GM12878 (cell line): Measurements from ENCODE around the gene IL10RA. TPM values are rescaled to one million over a fixed set of nuclear protein-coding genes. Genes with fewer than 3 reads are reported as not detected.

Experiments used
- ATAC-seq: fragments of 200-7000 bp; cut with Tn5 transposase; 3 replicates; pipeline ENCODE4 v1.9.1; 2020; ENCODE audit warnings: mild to moderate bottlenecking, moderate library complexity
- BruUV-seq: library from RNA; stranded (reverse); fragments of 400-500 nt; replicated peaks from 2 replicates; lab custom pipeline; 2021; lab: Mats Ljungman, UMichigan
- CTCF ChIA-PET: fragments of 300-600 bp; sonication (Branson Sonifier 250); formaldehyde crosslinking; extraction: SDS; loops from one replicate; lab custom pipeline; 2021; ENCODE audit warnings: inconsistent platforms; lab: Yijun Ruan, JAX
- POLR2A ChIA-PET: fragments of 350-600 bp; formaldehyde crosslinking; extraction: SDS; loops from one replicate; lab custom pipeline; 2021; ENCODE audit warnings: inconsistent platforms; lab: Charles Lee
- RAD21 ChIA-PET: fragments of 300-600 bp; sonication (Branson Sonifier 250); formaldehyde crosslinking; loops from one replicate; lab custom pipeline; 2023; ENCODE audit warnings: antibody characterized with exemption; ENCODE audit not compliant: unreplicated experiment; lab: Charles Lee
- SMC1A ChIA-PET: fragments of 300-600 bp; sonication (Branson Sonifier 250); formaldehyde crosslinking; loops from one replicate; lab custom pipeline; 2023; ENCODE audit not compliant: unreplicated experiment, uncharacterized antibody; lab: Charles Lee
- DNase-seq: peaks from one replicate; pipeline ENCODE4 v3.0.0-alpha.2; 2011; ENCODE audit warnings: low read depth, low spot score
- FAIRE-seq: peaks from 3 replicates; lab custom pipeline; 2011; peaks lifted over from hg19 to GRCh38; lab: Jason Lieb, UNC
- H2AFZ ChIP-seq: 2 replicates; pipeline ENCODE4 v1.6.0; 2011; ENCODE audit warnings: low read depth, low read length, control low read depth; ENCODE audit not compliant: control insufficient read depth
- H3K27ac ChIP-seq: 2 replicates; pipeline ENCODE4 v1.5.1; 2011; ENCODE audit warnings: control low read depth; ENCODE audit not compliant: control insufficient read depth, insufficient read depth
- H3K27me3 ChIP-seq, 2 experiments: replicated peaks in 1 of 2; 2 replicates each; pipeline versions ENCODE4 v1.6.0 to v1.6.1; 2011; ENCODE audit warnings: low read length in 1 of 2; ENCODE audit not compliant: control insufficient read depth in 2 of 2, insufficient read depth in 2 of 2
- H3K36me3 ChIP-seq, 2 experiments: 2 replicates each; pipeline ENCODE4 v1.5.1; 2011; ENCODE audit warnings: low read length in 1 of 2; ENCODE audit not compliant: control insufficient read depth in 2 of 2, insufficient read depth in 2 of 2
- H3K4me1 ChIP-seq: 2 replicates; pipeline ENCODE4 v1.6.1; 2011; ENCODE audit warnings: mild to moderate bottlenecking, low read length, moderate library complexity, mixed read lengths; ENCODE audit not compliant: control insufficient read depth, insufficient read depth
- H3K4me2 ChIP-seq: 2 replicates; pipeline ENCODE4 v1.6.0; 2011; ENCODE audit warnings: control low read depth; ENCODE audit not compliant: control insufficient read depth, insufficient read depth
- H3K4me3 ChIP-seq: fragments of 200-600 bp; sonication (generic); 2 replicates; pipeline ENCODE4 v1.5.1; 2016
- H3K79me2 ChIP-seq: 2 replicates; pipeline ENCODE4 v1.6.0; 2011; ENCODE audit warnings: low read length; ENCODE audit not compliant: control insufficient read depth, insufficient read depth
- H3K9ac ChIP-seq: 2 replicates; pipeline ENCODE4 v1.8.0; 2011; ENCODE audit warnings: low read length, control low read depth, mixed read lengths; ENCODE audit not compliant: control insufficient read depth, insufficient read depth
- H3K9me3 ChIP-seq: replicated peaks from 3 replicates; pipeline ENCODE4 v1.5.1; 2011; ENCODE audit warnings: mild to moderate bottlenecking, low read length; ENCODE audit not compliant: control insufficient read depth, insufficient read depth
- H4K20me1 ChIP-seq: 2 replicates; pipeline ENCODE4 v1.6.0; 2011; ENCODE audit not compliant: control insufficient read depth, insufficient read depth
- CEBPB ChIP-seq, 2 experiments: fragments of 150-350 bp in 1 of 2; IDR thresholded peaks; 2 replicates each; pipeline ENCODE4 v1.6.1; 2012 to 2014; ENCODE audit warnings: low read depth in 2 of 2, low read length in 2 of 2, borderline replicate concordance in 1 of 2, inconsistent platforms in 1 of 2
- CREM ChIP-seq: IDR thresholded peaks from 2 replicates; pipeline ENCODE4 v1.6.1; 2014; ENCODE audit warnings: antibody characterized with exemption, low read depth
- IKZF1 ChIP-seq: fragments of 450-650 bp; conservative IDR thresholded peaks from 2 replicates; pipeline ENCODE4 v1.6.1; 2017; ENCODE audit warnings: antibody characterized with exemption, mild to moderate bottlenecking
- LARP7 ChIP-seq: fragments of 450-650 bp; IDR thresholded peaks from 2 replicates; pipeline ENCODE4 v1.6.1; 2017; ENCODE audit warnings: mild to moderate bottlenecking
- RCOR1 ChIP-seq: conservative IDR thresholded peaks from 2 replicates; pipeline ENCODE4 v1.6.1; 2012; ENCODE audit warnings: low read depth, low read length, improper control_type of control experiment
- RUNX3 ChIP-seq: IDR thresholded peaks from 2 replicates; pipeline ENCODE4 v1.6.1; 2012; ENCODE audit warnings: low read length, inconsistent platforms
- SMAD1 ChIP-seq: fragments of 450-650 bp; IDR thresholded peaks from 2 replicates; pipeline ENCODE4 v1.6.1; 2018; ENCODE audit warnings: mild to moderate bottlenecking, low read depth; ENCODE audit not compliant: partially characterized antibody
- TBL1XR1 ChIP-seq: IDR thresholded peaks from 2 replicates; pipeline ENCODE4 v1.6.1; 2012; ENCODE audit warnings: low read depth, low read length, improper control_type of control experiment
- WGBS: methylation state at CpG from one replicate; pipeline ENCODE4 v1.1.6; 2016; ENCODE audit warnings: low lambda C conversion rate; ENCODE audit not compliant: insufficient replicate concordance, insufficient coverage; ENCODE audit errors: missing lambda C conversion rate; 5-methylcytosine and 5-hydroxymethylcytosine counted together
- in situ Hi-C: fragments of 300-500 bp; cut with MboI; formaldehyde crosslinking; loops from 9 replicates; pipeline ENCODE4 v1.14.3; 2018; ENCODE audit warnings: mixed read lengths
- intact Hi-C: fragments of 100-400 bp; cut with micrococcal nuclease; formaldehyde crosslinking; loops from one replicate; pipeline ENCODE4 v1.14.2; 2022; ENCODE audit not compliant: unreplicated experiment
- polyA plus RNA-seq, 11 experiments: library from polyadenylated mRNA; depleted of rRNA in 4 of 11; unstranded in 6 of 11; stranded (reverse) in 5 of 11; fragments of >200 nt; fragmentation: Nextera tagmentation in 4 of 11; fragmentation: Illumina TruSeq in 1 of 11; extraction: Ambion mirVana in 4 of 11; extraction: Trizol in 1 of 11; gene quantifications; 1 replicate in 1 of 11; 2 replicates in 10 of 11; pipeline versions ENCODE4 v1.2.1 to v1.2.3, GENCODE V29; 2011 to 2016; ENCODE audit warnings: inconsistent platforms in 2 of 11, missing spikeins in 2 of 11, low read depth in 1 of 11
- total RNA-seq, 4 experiments: library from RNA; depleted of rRNA in 3 of 4; stranded (reverse); fragments of >200 nt in 3 of 4; fragmentation: Illumina TruSeq in 1 of 4; extraction: Trizol in 1 of 4; gene quantifications; 2 replicates each; pipeline versions ENCODE4 v1.2.1 to v1.2.3, GENCODE V29; 2013 to 2021
- TF ChIP-seq, protein P1 (sequence below): IDR thresholded peaks from 2 replicates; pipeline ENCODE4 v1.6.1; 2011; ENCODE audit warnings: low read depth, mild to moderate bottlenecking, low read length, moderate library complexity, borderline replicate concordance; ENCODE audit errors: extremely low read depth
- TF ChIP-seq, protein P2 (sequence below): fragments of 450-650 bp; IDR thresholded peaks from 2 replicates; pipeline ENCODE4 v1.6.1; 2017; ENCODE audit warnings: mild to moderate bottlenecking, low read depth, inconsistent platforms; ENCODE audit not compliant: poor library complexity, severe bottlenecking

Gene IL10RA
- total and polyA plus RNA-seq, 10 of the 15 experiments (the other 5 are each of a cell fraction or from before 2014, with no cell fraction given) = 0.77 to 45.9 (median 9.6) TPM

DNA sequence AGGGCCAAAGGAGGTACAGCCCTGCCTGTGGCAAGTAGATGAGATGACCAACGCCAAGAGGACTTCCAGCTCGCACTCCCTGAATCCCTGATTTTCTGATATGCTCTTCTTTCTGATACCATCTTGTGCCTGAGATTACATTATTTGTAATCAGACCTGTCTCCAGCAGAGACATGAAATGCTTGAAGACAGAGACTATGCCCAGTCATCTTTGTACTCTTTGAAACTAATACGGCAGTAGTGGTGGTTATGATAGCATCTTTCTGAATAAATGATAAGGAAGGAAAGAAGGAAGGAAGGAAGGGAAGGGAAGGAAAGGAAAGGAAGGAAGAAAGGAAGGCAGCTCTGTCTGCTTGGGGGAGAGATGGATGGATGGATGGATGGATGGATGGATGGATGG, 27.8 kb downstream of the IL10RA start:
- CTCF ChIA-PET = interaction anchor here (1.4 kb wide), 1 partner anchor 12 kb away, joined by 3 read pairs; no protein-coding TSS in a partner anchor
- in situ Hi-C loops = no loop called here
- intact Hi-C loops = loop anchor here (5.0 kb wide), 1 partner anchor 33 kb away; no protein-coding TSS in a partner anchor
- TF ChIP-seq RCOR1 = no peak
- no peak for TF ChIP-seq TBL1XR1
- no peak for ATAC-seq
- Histone ChIP-seq H3K9me3 (peaks cover 14% of the 10 kb centered on the region; the same call in 2 of the 3 replicates), H3K4me2 (no peak overlapping the region), H3K27me3 (no peaks in the 10 kb centered on the region), H2AFZ (no peak overlapping the region), H3K27ac (no peak overlapping the region), H3K4me1 (peaks cover 55% of the 10 kb centered on the region), H3K36me3 (no peaks in the 10 kb centered on the region), H3K9ac (no peak overlapping the region), H4K20me1 (no peaks in the 10 kb centered on the region), H3K79me2 (no peaks in the 10 kb centered on the region), H3K4me3 (no peak overlapping the region)
- no TSS peak for BruUV-seq
- SMC1A ChIA-PET = interaction anchor here (19.0 kb wide), 1 partner anchor 20 kb away, joined by 280 read pairs; the partner anchor contains the start of gene IL10RA
- no peak for DNase-seq
- POLR2A ChIA-PET = no interaction called here
- 98% methylated on average over 3 of the region's 3 CpGs for WGBS
- RAD21 ChIA-PET = no interaction called here
- no peak for FAIRE-seq

DNA sequence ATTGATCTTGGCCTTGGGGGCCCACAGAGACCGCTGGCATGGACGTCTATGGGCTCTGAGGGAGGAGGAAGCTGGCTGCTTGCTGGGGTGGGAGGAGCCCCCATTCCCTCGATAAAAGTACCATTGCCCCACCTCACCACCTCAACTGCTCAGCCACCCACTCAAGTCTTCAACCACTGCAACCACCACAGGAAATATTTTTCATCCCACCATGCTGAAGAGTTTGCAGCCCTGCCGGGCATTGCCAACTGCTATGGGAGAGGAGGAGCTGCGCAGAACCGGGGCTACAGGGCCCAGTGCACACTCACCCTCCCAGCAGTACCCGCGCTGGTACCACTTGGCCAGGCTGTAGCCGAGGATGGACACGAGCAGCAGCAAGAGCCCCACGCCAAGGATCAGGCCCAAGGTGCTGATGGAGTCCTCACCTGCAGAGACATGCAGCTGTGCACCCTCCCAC, 29.2 kb downstream of the IL10RA start:
- H3K4me1 ChIP-seq = peaks cover 41% of the 10 kb centered on the region
- no peak for FAIRE-seq

More for the DNA sequence above, 29.2 kb downstream of the IL10RA start:
- BruUV-seq = no TSS peak
- POLR2A ChIA-PET = interaction anchor here (0.6 to 1.5 kb wide), 5 partner anchors 10 to 68 kb away, joined by 3 to 5 read pairs (median 4); partner anchors contain the start of gene IL10RA
- 31% methylated on average over 11 of the region's 11 CpGs for WGBS
- Histone ChIP-seq H3K9ac (no peak overlapping the region), H3K27ac (no peak overlapping the region)
- SMC1A ChIA-PET = interaction anchor here (1.1 to 1.9 kb wide), 11 partner anchors 9 to 68 kb away, joined by 3 to 14 read pairs (median 4); no protein-coding TSS in a partner anchor
- TF ChIP-seq IKZF1 (0 out of 2 replicates have a peak, but pooled peaks have one; percentile 17), CEBPB (IDR thresholded peaks at IDR 0.05; ENCODE audit: borderline replicate concordance in 1 of 2, low read depth in 2 of 2, low read length in 2 of 2) (no peak), RCOR1 (no peak), CREM (no peak), RUNX3 (peak; percentile 41; the same call in 1 of the 2 replicates), SMAD1 (no peak), LARP7 (no peak)
- TF ChIP-seq, protein P1, sequence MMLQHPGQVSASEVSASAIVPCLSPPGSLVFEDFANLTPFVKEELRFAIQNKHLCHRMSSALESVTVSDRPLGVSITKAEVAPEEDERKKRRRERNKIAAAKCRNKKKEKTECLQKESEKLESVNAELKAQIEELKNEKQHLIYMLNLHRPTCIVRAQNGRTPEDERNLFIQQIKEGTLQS = no peak
- TF ChIP-seq, protein P2, sequence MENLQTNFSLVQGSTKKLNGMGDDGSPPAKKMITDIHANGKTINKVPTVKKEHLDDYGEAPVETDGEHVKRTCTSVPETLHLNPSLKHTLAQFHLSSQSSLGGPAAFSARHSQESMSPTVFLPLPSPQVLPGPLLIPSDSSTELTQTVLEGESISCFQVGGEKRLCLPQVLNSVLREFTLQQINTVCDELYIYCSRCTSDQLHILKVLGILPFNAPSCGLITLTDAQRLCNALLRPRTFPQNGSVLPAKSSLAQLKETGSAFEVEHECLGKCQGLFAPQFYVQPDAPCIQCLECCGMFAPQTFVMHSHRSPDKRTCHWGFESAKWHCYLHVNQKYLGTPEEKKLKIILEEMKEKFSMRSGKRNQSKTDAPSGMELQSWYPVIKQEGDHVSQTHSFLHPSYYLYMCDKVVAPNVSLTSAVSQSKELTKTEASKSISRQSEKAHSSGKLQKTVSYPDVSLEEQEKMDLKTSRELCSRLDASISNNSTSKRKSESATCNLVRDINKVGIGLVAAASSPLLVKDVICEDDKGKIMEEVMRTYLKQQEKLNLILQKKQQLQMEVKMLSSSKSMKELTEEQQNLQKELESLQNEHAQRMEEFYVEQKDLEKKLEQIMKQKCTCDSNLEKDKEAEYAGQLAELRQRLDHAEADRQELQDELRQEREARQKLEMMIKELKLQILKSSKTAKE = no peak
- TF ChIP-seq, all 136 proteins: peak for 2
- ChIA-PET CTCF (interaction anchor here (0.6 to 1.5 kb wide), 12 partner anchors 14 to 208 kb away, joined by 3 to 9 read pairs (median 4); partner anchors contain the start of gene IL10RA), RAD21 (interaction anchor here (0.6 to 1.4 kb wide), 6 partner anchors 14 to 207 kb away, joined by 3 to 4 read pairs (median 3); no protein-coding TSS in a partner anchor)
- no peak for ATAC-seq
- intact Hi-C loops (no loop called here), in situ Hi-C loops (no loop called here)
- Histone ChIP-seq H3K4me2 (peak overlapping the region; percentile 2; the same call in 1 of the 2 replicates), H3K27me3 (no peaks in the 10 kb centered on the region), H3K4me3 (no peak overlapping the region), H3K79me2 (no peaks in the 10 kb centered on the region), H3K36me3 (no peaks in the 10 kb centered on the region), H3K9me3 (peaks cover 17% of the 10 kb centered on the region; the same call in 2 of the 3 replicates), H4K20me1 (no peaks in the 10 kb centered on the region), H2AFZ (no peak overlapping the region)
- no peak for DNase-seq
